Mononuclear cell (primary cell): ENCODE results near the gene SNX3. TPM values are rescaled to one million over a fixed set of nuclear protein-coding genes. Genes with fewer than 3 reads are reported as not detected.

Experiments used
- H3K27me3 ChIP-seq: 2 replicates; pipeline ENCODE4 v1.6.0; 2011; ENCODE audit warnings: low read length, control low read depth; ENCODE audit not compliant: insufficient read depth
- H3K4me1 ChIP-seq: 2 replicates; pipeline ENCODE4 v1.5.1; 2011; ENCODE audit warnings: mild to moderate bottlenecking, low read length, control low read depth; ENCODE audit not compliant: insufficient read depth
- H3K4me3 ChIP-seq: 2 replicates; pipeline ENCODE4 v1.5.1; 2011; ENCODE audit warnings: mild to moderate bottlenecking, low read length, moderate library complexity
- H3K9me3 ChIP-seq: 2 replicates; pipeline ENCODE4 v1.5.1; 2011; ENCODE audit warnings: low read depth, mild to moderate bottlenecking, control low read depth, low read length
- total RNA-seq: library from RNA; depleted of rRNA; stranded (reverse); fragments of >200 nt; gene quantifications from one replicate; pipeline ENCODE4 v1.2.3, GENCODE V29; 2012

SNX3 gene
- total RNA-seq, 1 donor, result 140 TPM

DNA sequence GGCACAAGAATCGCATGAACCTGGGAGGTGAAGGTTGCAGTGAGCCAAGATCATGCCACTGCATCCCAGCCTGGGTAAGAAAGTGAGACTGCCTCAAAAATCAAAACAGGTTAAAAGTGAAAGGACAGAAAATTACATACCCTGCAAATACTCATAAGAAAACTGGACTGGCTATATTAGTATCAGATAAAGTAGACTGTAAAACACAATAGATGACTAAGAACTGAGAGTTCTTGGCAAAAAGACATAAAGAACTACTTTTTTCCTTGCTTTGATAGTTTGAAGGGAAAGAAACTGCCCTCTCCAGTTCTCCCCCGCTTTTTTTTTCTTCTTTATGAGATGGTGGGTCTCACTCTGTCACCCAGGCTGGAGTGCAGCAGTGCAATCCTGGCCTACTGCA lies 17.0 kb downstream of the SNX3 start:
- H3K4me3 ChIP-seq, result no peak overlapping the region
- no peaks in the 10 kb centered on the region for H3K9me3 ChIP-seq
- H3K4me1 ChIP-seq, result peaks cover 13% of the 10 kb centered on the region
- no peaks in the 10 kb centered on the region for H3K27me3 ChIP-seq

GRCh38 chr6:108242721-108243120 lies 18.1 kb downstream of the SNX3 start:
- Histone ChIP-seq H3K4me1 (peaks cover 11% of the 10 kb centered on the region), H3K9me3 (no peaks in the 10 kb centered on the region), H3K27me3 (no peaks in the 10 kb centered on the region), H3K4me3 (no peak overlapping the region)

DNA sequence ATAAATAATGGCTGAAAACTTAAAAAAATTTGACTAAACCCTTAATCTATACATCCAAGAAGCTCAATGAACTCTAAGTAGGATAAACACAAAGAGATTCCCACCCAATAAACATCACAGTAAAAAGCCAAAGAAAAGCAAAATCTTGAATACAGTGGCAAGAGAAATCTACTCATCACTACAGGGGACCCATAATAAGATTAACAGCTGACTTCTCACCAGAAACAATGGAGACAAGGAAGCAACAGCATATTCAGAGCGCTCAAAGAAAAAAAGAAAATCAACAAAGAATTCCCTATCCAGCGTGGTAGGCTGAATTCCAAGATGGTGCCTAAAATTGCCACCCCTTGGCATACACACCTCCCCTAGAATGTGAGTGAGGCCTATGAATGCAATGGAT lies 18.6 kb downstream of the SNX3 start:
- Histone ChIP-seq H3K27me3 (no peaks in the 10 kb centered on the region), H3K4me3 (no peak overlapping the region), H3K9me3 (no peaks in the 10 kb centered on the region), H3K4me1 (peaks cover 7% of the 10 kb centered on the region)

- Histone ChIP-seq H3K9me3 (no peaks in the 10 kb centered on the region), H3K4me3 (no peak overlapping the region)
These were observed 22.5 kb downstream of the SNX3 start for GRCh38 chr6:108238322-108238721.

GRCh38 chr6:108236791-108237190 lies 24.0 kb downstream of the SNX3 start:
- H3K4me1 ChIP-seq, result no peaks in the 10 kb centered on the region
- no peaks in the 10 kb centered on the region for H3K9me3 ChIP-seq
- no peaks in the 10 kb centered on the region for H3K27me3 ChIP-seq
- no peak overlapping the region for H3K4me3 ChIP-seq

More at GRCh38 chr6:108238322-108238721, 22.5 kb downstream of the SNX3 start:
- H3K4me1 ChIP-seq, result no peaks in the 10 kb centered on the region
- no peaks in the 10 kb centered on the region for H3K27me3 ChIP-seq

DNA sequence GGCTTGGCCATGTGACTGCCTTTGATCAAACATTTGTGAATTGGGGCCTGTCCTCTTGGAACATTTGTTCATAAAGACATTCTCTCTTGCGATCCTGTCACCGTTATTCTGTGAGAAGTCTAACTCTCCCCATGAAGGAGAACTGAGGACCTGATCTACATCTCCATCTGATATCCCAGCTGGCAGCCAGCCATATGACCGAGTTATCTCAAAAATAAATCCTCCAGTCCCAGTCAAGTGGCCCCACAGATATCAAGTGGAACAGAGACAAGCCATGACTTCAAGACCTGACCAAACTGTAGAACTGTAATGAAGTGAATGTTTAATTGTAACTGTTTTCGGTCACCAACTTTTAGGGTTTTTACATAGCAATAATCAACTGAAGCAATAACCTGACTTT lies 25.7 kb downstream of the SNX3 start:
- no peaks in the 10 kb centered on the region for H3K9me3 ChIP-seq
- no peaks in the 10 kb centered on the region for H3K4me1 ChIP-seq
- no peak overlapping the region for H3K4me3 ChIP-seq
- no peaks in the 10 kb centered on the region for H3K27me3 ChIP-seq

DNA sequence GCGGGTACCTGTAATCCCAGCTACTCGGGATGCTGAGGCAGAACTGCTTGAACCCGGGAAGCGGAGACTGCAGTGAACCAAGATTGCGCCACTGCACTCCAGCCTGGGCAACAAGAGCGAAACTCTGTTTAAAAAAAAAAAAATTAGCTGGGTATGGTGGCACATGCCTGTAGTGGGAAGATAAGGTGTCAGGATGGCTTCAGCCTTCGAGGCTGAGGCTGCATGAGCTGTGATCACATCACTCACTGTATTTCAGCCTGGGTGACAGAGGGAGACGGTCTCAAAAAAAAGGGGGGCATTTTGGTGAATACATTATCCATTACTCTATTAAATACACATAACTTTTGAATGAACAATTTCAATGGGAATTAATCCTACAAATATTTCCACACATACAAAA lies 32.4 kb downstream of the SNX3 start:
- H3K4me1 ChIP-seq, result no peaks in the 10 kb centered on the region
- no peaks in the 10 kb centered on the region for H3K9me3 ChIP-seq
- H3K27me3 ChIP-seq, result no peaks in the 10 kb centered on the region
- H3K4me3 ChIP-seq, result no peak overlapping the region

DNA sequence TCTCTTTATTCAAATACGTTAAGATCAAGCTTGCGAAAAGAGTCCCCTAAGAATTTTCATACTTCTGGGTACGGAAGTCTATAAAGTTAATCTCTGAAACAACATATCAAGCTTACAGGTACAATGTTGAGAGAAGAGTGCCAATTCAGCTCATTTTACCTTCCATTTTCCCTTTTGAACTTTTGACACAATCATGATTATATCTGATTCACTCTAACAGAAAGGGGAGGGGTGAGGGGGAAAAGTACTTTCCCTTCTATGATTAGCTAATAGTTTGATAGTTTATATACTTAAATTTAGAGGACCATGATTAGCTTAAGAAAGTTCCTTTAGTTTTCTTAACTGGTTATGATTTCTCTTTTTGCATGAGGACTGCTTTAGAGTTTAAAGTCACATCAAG lies 33.5 kb downstream of the SNX3 start:
- Histone ChIP-seq H3K4me1 (peaks cover 4% of the 10 kb centered on the region), H3K9me3 (no peaks in the 10 kb centered on the region), H3K27me3 (no peaks in the 10 kb centered on the region)

GRCh38 chr6:108222504-108222903 lies 38.3 kb downstream of the SNX3 start:
- no peaks in the 10 kb centered on the region for H3K27me3 ChIP-seq
- peaks cover 13% of the 10 kb centered on the region for H3K4me1 ChIP-seq
- no peaks in the 10 kb centered on the region for H3K9me3 ChIP-seq
- H3K4me3 ChIP-seq, result no peak overlapping the region

More for the DNA sequence above, 33.5 kb downstream of the SNX3 start:
- H3K4me3 ChIP-seq, result no peak overlapping the region

GRCh38 chr6:108222064-108222463 lies 38.8 kb downstream of the SNX3 start:
- H3K4me3 ChIP-seq, result no peak overlapping the region

DNA sequence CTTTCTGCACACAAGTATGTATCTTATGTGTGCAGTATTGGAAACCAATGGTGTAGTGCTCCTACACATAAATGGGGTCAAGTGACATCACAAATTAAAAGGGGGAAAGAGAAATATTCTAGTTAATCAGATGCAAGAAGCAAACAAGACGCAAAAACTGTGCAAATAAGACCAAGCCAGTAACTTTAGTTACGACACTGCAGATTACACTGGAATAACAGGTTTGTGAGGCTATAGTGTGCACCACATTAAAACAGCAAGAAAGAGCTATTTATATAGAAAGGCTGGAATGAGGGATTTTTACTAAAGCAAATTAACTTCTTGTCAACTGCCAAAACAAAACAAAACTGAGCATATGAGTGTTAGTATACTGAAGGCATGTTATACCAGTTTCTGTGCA lies 49.2 kb downstream of the SNX3 start:
- H3K4me3 ChIP-seq, result no peak overlapping the region
- H3K27me3 ChIP-seq, result no peaks in the 10 kb centered on the region
- H3K9me3 ChIP-seq, result no peaks in the 10 kb centered on the region
- H3K4me1 ChIP-seq, result peaks cover 14% of the 10 kb centered on the region

More at GRCh38 chr6:108222064-108222463, 38.8 kb downstream of the SNX3 start:
- H3K27me3 ChIP-seq, result no peaks in the 10 kb centered on the region
- H3K9me3 ChIP-seq, result no peaks in the 10 kb centered on the region
- peaks cover 13% of the 10 kb centered on the region for H3K4me1 ChIP-seq

- H3K9me3 ChIP-seq, result no peaks in the 10 kb centered on the region
- no peaks in the 10 kb centered on the region for H3K27me3 ChIP-seq
- H3K4me3 ChIP-seq, result no peak overlapping the region
- H3K4me1 ChIP-seq, result peaks cover 14% of the 10 kb centered on the region
These were observed 50.3 kb downstream of the SNX3 start for GRCh38 chr6:108210556-108210955.

GRCh38 chr6:108209738-108210137 lies 51.1 kb downstream of the SNX3 start:
- no peaks in the 10 kb centered on the region for H3K27me3 ChIP-seq
- H3K4me1 ChIP-seq, result peaks cover 14% of the 10 kb centered on the region
- no peaks in the 10 kb centered on the region for H3K9me3 ChIP-seq
- H3K4me3 ChIP-seq, result no peak overlapping the region

GRCh38 chr6:108207013-108207412 lies 53.8 kb downstream of the SNX3 start:
- Histone ChIP-seq H3K4me1 (peaks cover 14% of the 10 kb centered on the region), H3K27me3 (no peaks in the 10 kb centered on the region), H3K4me3 (no peak overlapping the region), H3K9me3 (no peaks in the 10 kb centered on the region)

DNA sequence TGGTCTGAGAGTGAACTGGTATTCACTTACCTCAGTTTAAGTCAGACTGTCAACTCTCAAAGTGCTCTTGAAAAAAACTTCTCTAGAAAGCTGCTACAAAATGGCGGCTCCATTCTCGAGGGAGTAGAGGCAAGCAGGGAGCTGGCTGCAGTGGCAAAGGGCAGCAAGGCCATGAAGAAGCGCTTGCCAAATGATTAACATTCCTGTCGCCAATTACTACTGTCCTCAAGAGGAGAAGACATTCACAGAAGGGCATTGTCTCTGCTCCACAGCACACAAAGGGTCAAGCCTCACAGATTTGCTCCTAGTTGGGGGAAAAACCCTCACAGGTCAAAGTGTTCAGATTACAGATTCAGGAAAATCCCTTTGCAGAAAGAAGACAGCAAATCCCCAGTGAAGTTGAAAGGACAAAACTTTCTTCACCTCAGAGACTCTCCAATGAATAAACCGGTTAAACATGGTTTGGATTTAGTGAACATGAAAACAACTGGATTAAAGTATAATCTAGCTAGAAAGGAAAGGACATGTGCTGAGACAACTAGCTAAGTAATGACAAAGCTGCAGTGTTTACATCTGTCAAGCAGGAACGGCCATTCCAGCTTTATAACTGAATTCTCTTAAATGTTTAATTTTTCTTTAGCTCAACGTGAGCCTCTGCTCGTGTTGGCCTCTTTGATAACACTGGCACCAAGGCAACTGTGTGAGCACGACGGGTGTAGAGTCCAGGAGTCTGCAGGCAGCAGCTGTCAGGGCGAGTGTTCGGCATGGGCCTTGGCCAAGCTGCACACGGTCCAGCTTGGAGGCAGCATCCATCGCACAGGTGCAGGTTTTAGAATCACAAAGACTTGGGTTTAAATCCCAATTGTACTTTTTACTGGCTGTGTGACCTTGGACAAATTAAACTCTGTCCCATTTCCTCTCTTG lies 57.4 kb downstream of the SNX3 start:
- Histone ChIP-seq H3K27me3 (no peaks in the 10 kb centered on the region), H3K9me3 (no peaks in the 10 kb centered on the region), H3K4me1 (no peaks in the 10 kb centered on the region), H3K4me3 (no peak overlapping the region)

GRCh38 chr6:108200631-108201030 lies 60.2 kb downstream of the SNX3 start:
- Histone ChIP-seq H3K9me3 (no peaks in the 10 kb centered on the region), H3K4me1 (no peaks in the 10 kb centered on the region)

More at GRCh38 chr6:108200631-108201030, 60.2 kb downstream of the SNX3 start:
- no peak overlapping the region for H3K4me3 ChIP-seq
- no peaks in the 10 kb centered on the region for H3K27me3 ChIP-seq
